Liver (tissue), 9 donors: ENCODE data around the gene COMP. TPM values are rescaled to one million over a fixed set of nuclear protein-coding genes. Genes with fewer than 3 reads are reported as not detected.

Source experiments
- DNase-seq: peaks from one replicate; pipeline ENCODE4 v3.0.0-alpha.2; 2017; ENCODE audit warnings: low spot score
- H3K27ac ChIP-seq, 2 donors: one replicate each; pipeline ENCODE4 v1.7.0; 2013; ENCODE audit warnings: inconsistent platforms in 2 of 2, low read length in 2 of 2, control low read depth in 1 of 2, low read depth in 1 of 2, mild to moderate bottlenecking in 1 of 2
- H3K27me3 ChIP-seq, 4 donors: one replicate each; pipeline versions ENCODE4 v1.6.1 to v1.7.0; 2013; ENCODE audit warnings: low read length in 3 of 4, inconsistent platforms in 1 of 4, mild to moderate bottlenecking in 1 of 4, moderate library complexity in 1 of 4; ENCODE audit not compliant: control insufficient read depth in 4 of 4, insufficient read depth in 4 of 4
- H3K36me3 ChIP-seq, 4 donors: one replicate each; pipeline versions ENCODE4 v1.6.1 to v1.7.0; 2013; ENCODE audit warnings: low read length in 3 of 4, mild to moderate bottlenecking in 3 of 4, low read depth in 1 of 4, moderate library complexity in 1 of 4; ENCODE audit not compliant: control insufficient read depth in 4 of 4, insufficient read depth in 3 of 4
- H3K4me1 ChIP-seq, 4 donors: one replicate each; pipeline versions ENCODE4 v1.6.1 to v1.7.0; 2013; ENCODE audit warnings: low read length in 3 of 4, mild to moderate bottlenecking in 3 of 4, moderate library complexity in 1 of 4; ENCODE audit not compliant: control insufficient read depth in 4 of 4, insufficient read depth in 4 of 4
- H3K4me3 ChIP-seq, 3 donors: one replicate each; pipeline versions ENCODE4 v1.6.1 to v1.7.0; 2013; ENCODE audit warnings: low read length in 3 of 3, control low read depth in 1 of 3, low read depth in 1 of 3, mild to moderate bottlenecking in 1 of 3
- H3K9ac ChIP-seq, 2 donors: one replicate each; pipeline ENCODE4 v1.7.0; 2013; ENCODE audit warnings: low read length in 2 of 2, mild to moderate bottlenecking in 2 of 2, moderate library complexity in 2 of 2, control low read depth in 1 of 2, low read depth in 1 of 2
- H3K9me3 ChIP-seq, 4 donors: one replicate each; pipeline versions ENCODE4 v1.6.1 to v1.7.0; 2013; ENCODE audit warnings: low read length in 3 of 4; ENCODE audit not compliant: control insufficient read depth in 4 of 4
- ATF3 ChIP-seq: IDR thresholded peaks from 2 replicates; pipeline ENCODE4 v1.6.1; 2016; ENCODE audit warnings: antibody characterized with exemption
- CTCF ChIP-seq: fragments of 150-350 bp; IDR thresholded peaks from 2 replicates; pipeline ENCODE4 v1.5.1; 2017; ENCODE audit warnings: improper control_type of control experiment, low read depth, low read length; ENCODE audit not compliant: missing input control
- EGR1 ChIP-seq, 2 donors: IDR thresholded peaks; 2 replicates each; pipeline ENCODE4 v1.6.1; 2016 to 2018; ENCODE audit warnings: antibody characterized with exemption in 2 of 2, low read depth in 2 of 2
- FOXA1 ChIP-seq: IDR thresholded peaks from 2 replicates; pipeline ENCODE4 v1.6.1; 2016; ENCODE audit warnings: antibody characterized with exemption
- HNF4A ChIP-seq, 2 donors: conservative IDR thresholded peaks; 2 replicates each; pipeline ENCODE4 v1.6.1; 2016; ENCODE audit warnings: antibody characterized with exemption in 2 of 2, mild to moderate bottlenecking in 2 of 2
- HNF4G ChIP-seq: IDR thresholded peaks from 2 replicates; pipeline ENCODE4 v1.6.1; 2016; ENCODE audit warnings: antibody characterized with exemption
- JUND ChIP-seq, 2 donors: IDR thresholded peaks; 2 replicates each; pipeline ENCODE4 v1.6.1; 2016; ENCODE audit warnings: antibody characterized with exemption in 2 of 2
- NR2F2 ChIP-seq: IDR thresholded peaks from 2 replicates; pipeline ENCODE4 v1.6.1; 2016; ENCODE audit warnings: antibody characterized with exemption
- REST ChIP-seq: IDR thresholded peaks from 2 replicates; pipeline ENCODE4 v1.6.1; 2016; ENCODE audit warnings: antibody characterized with exemption, mild to moderate bottlenecking
- RXRA ChIP-seq, 2 donors: IDR thresholded peaks; 2 replicates each; pipeline ENCODE4 v1.6.1; 2017 to 2018; ENCODE audit warnings: antibody characterized with exemption in 2 of 2, mild to moderate bottlenecking in 1 of 2
- SP1 ChIP-seq: IDR thresholded peaks from 2 replicates; pipeline ENCODE4 v1.6.1; 2018; ENCODE audit warnings: antibody characterized with exemption, mild to moderate bottlenecking
- TAF1 ChIP-seq: conservative IDR thresholded peaks from 2 replicates; pipeline ENCODE4 v1.6.1; 2016; ENCODE audit warnings: antibody characterized with exemption, mild to moderate bottlenecking
- YY1 ChIP-seq: IDR thresholded peaks from 2 replicates; pipeline ENCODE4 v1.6.1; 2016; ENCODE audit warnings: antibody characterized with exemption, mild to moderate bottlenecking
- ZBTB33 ChIP-seq: IDR thresholded peaks from 2 replicates; pipeline ENCODE4 v1.6.1; 2016; ENCODE audit warnings: antibody characterized with exemption
- WGBS: extraction: QIAGEN DNeasy Blood & Tissue Kit; methylation state at CpG from one replicate; pipeline ENCODE4 v1.1.7; 2013; 5-methylcytosine and 5-hydroxymethylcytosine counted together
- polyA plus RNA-seq, 2 donors: library from polyadenylated mRNA; stranded (reverse) in 1 of 2; unstranded in 1 of 2; fragments of 200-250 nt in 1 of 2; fragments of >200 nt in 1 of 2; fragmentation: Nextera tagmentation in 1 of 2; extraction: Ambion mirVana in 1 of 2; gene quantifications; one replicate each; pipeline versions ENCODE4 v1.2.1 to v1.2.3, GENCODE V29; 2013 to 2015
- total RNA-seq, 2 donors: library from RNA; depleted of rRNA; stranded (reverse); fragments of >200 nt; gene quantifications; one replicate each; pipeline ENCODE4 v1.2.3, GENCODE V29; 2014
- donor health status: healthy.
- donor health status: healthy.
- donor health status: healthy.
- donor health status: healthy.
- donor health status: healthy.

Gene COMP
- total and polyA plus RNA-seq, 4 donors, result 0.03 to 0.17 TPM; not detected in 2

GRCh38 chr19:18759304-18759994 is 31.7 kb downstream of the COMP start:
- Histone ChIP-seq H3K9ac (no peak overlapping the region), H3K4me1 (peaks cover 4 to 16% (median 11%) of the 10 kb centered on the region in 4 donors), H3K27ac (no peak overlapping the region), H3K4me3 (no peak overlapping the region), H3K36me3 (peaks cover 0 to 3% (median 0%) of the 10 kb centered on the region in 4 donors), H3K27me3 (no peaks in the 10 kb centered on the region), H3K9me3 (no peaks in the 10 kb centered on the region)
- WGBS, result 91% methylated on average over 19 of the region's 19 CpGs
- DNase-seq, result no peak
- TF ChIP-seq FOXA1 (no peak), TAF1 (no peak), SP1 (no peak), REST (no peak)

GRCh38 chr19:18756896-18757295 is 34.2 kb downstream of the COMP start:
- no peak overlapping the region for H3K9ac ChIP-seq
- H3K4me1 ChIP-seq, result peaks cover 0 to 5% (median 3%) of the 10 kb centered on the region in 4 donors
- H3K4me3 ChIP-seq, result no peak overlapping the region
- peaks cover 0 to 6% (median 2%) of the 10 kb centered on the region in 4 donors for H3K36me3 ChIP-seq
- H3K27me3 ChIP-seq, result no peaks in the 10 kb centered on the region
- no peak overlapping the region for H3K27ac ChIP-seq
- H3K9me3 ChIP-seq, result no peaks in the 10 kb centered on the region
- TF ChIP-seq EGR1 (IDR thresholded peaks at IDR 0.05; ENCODE audit: low read depth in 2 of 2) (no peak), RXRA (IDR thresholded peaks at IDR 0.05) (no peak), REST (no peak), SP1 (no peak), HNF4G (no peak)
- no peak for DNase-seq
- 96% methylated on average over 16 of the region's 16 CpGs for WGBS

- Histone ChIP-seq H3K9me3 (no peaks in the 10 kb centered on the region), H3K4me3 (no peak overlapping the region), H3K9ac (no peak overlapping the region), H3K27ac (no peak overlapping the region), H3K27me3 (no peaks in the 10 kb centered on the region), H3K36me3 (peaks cover 0 to 6% (median 2%) of the 10 kb centered on the region in 4 donors), H3K4me1 (no peaks in the 10 kb centered on the region)
- DNase-seq, result no peak
- 89% methylated on average over 4 of the region's 4 CpGs for WGBS
- no peak for TF ChIP-seq JUND (IDR thresholded peaks at IDR 0.05)
- no peak for TF ChIP-seq NR2F2
- no peak for TF ChIP-seq YY1
- no peak for TF ChIP-seq RXRA (IDR thresholded peaks at IDR 0.05)
- no peak for TF ChIP-seq ATF3
- TF ChIP-seq HNF4G, result no peak
- no peak for TF ChIP-seq HNF4A (conservative IDR thresholded peaks at IDR 0.05)
- no peak for TF ChIP-seq CTCF
- TF ChIP-seq ZBTB33, result no peak
- no peak for TF ChIP-seq FOXA1
- no peak for TF ChIP-seq SP1
Observed at GRCh38 chr19:18754501-18754900, 36.6 kb downstream of the COMP start.
